Fibroblast of lung (primary cell): ENCODE measurements around the gene LRRC9. TPM values are rescaled to one million over a fixed set of nuclear protein-coding genes. Genes with fewer than 3 reads are reported as not detected.

Source experiments
- DNase-seq, 2 donors: peaks; one replicate each; pipeline versions ENCODE4 v3.0.0 to v3.0.0-alpha.2; 2010; ENCODE audit warnings: low read depth in 2 of 2
- H2AFZ ChIP-seq: 2 replicates; pipeline ENCODE4 v1.5.1; 2012; ENCODE audit warnings: low read length, control low read depth, inconsistent platforms
- H3K27ac ChIP-seq: 2 replicates; pipeline ENCODE4 v1.5.1; 2011; ENCODE audit warnings: low read length, control low read depth; ENCODE audit not compliant: insufficient read depth
- H3K27me3 ChIP-seq: 2 replicates; pipeline ENCODE4 v1.5.1; 2011; ENCODE audit warnings: mild to moderate bottlenecking, low read length; ENCODE audit not compliant: control insufficient read depth, insufficient read depth
- H3K36me3 ChIP-seq: 2 replicates; pipeline ENCODE4 v1.5.1; 2011; ENCODE audit warnings: low read length; ENCODE audit not compliant: control insufficient read depth, insufficient read depth
- H3K4me1 ChIP-seq: 2 replicates; pipeline ENCODE4 v1.5.1; 2011; ENCODE audit warnings: low read length; ENCODE audit not compliant: control insufficient read depth, insufficient read depth; ENCODE audit errors: extremely low read depth
- H3K4me2 ChIP-seq: 2 replicates; pipeline ENCODE4 v1.5.1; 2011; ENCODE audit warnings: low read length, control low read depth; ENCODE audit not compliant: insufficient read depth; ENCODE audit errors: extremely low read depth
- H3K4me3 ChIP-seq, 4 experiments: fragments of 200-600 bp in 1 of 4; sonication (generic) in 1 of 4; replicated peaks in 1 of 4; 2 replicates each; pipeline ENCODE4 v1.5.1; 2011 to 2016; ENCODE audit warnings: low read length in 4 of 4, low read depth in 3 of 4, mild to moderate bottlenecking in 3 of 4, control low read depth in 2 of 4, inconsistent platforms in 1 of 4, mixed read lengths in 1 of 4; ENCODE audit not compliant: insufficient read depth in 1 of 4; ENCODE audit errors: control extremely low read depth in 1 of 4
- H3K79me2 ChIP-seq: 2 replicates; pipeline ENCODE4 v1.5.1; 2012; ENCODE audit warnings: mild to moderate bottlenecking, low read length, inconsistent platforms; ENCODE audit not compliant: control insufficient read depth, insufficient read depth
- H3K9ac ChIP-seq: 2 replicates; pipeline ENCODE4 v1.5.1; 2011; ENCODE audit warnings: mild to moderate bottlenecking, low read length, control low read depth; ENCODE audit not compliant: insufficient read depth
- H3K9me3 ChIP-seq: 2 replicates; pipeline ENCODE4 v1.5.1; 2012; ENCODE audit warnings: low read depth, low read length; ENCODE audit not compliant: control insufficient read depth, insufficient read depth
- H4K20me1 ChIP-seq: 2 replicates; pipeline ENCODE4 v1.5.1; 2011; ENCODE audit warnings: low read length; ENCODE audit not compliant: control insufficient read depth, insufficient read depth; ENCODE audit errors: extremely low read depth
- EZH2 ChIP-seq: IDR thresholded peaks from 2 replicates; pipeline ENCODE4 v1.5.1; 2012; ENCODE audit warnings: low read length, control low read depth, mild to moderate bottlenecking; ENCODE audit errors: missing control alignments
- polyA plus RNA-seq, 2 donors: library from polyadenylated mRNA; depleted of rRNA in 1 of 2; stranded (reverse) in 1 of 2; unstranded in 1 of 2; fragments of >200 nt; gene quantifications; 2 replicates each; pipeline ENCODE4 v1.2.1, GENCODE V29; 2011 to 2012; ENCODE audit warnings: missing spikeins in 1 of 2
- total RNA-seq: library from RNA; depleted of rRNA; stranded (reverse); fragments of >200 nt; gene quantifications from 2 replicates; pipeline ENCODE4 v1.2.1, GENCODE V29; 2014
- TF ChIP-seq, protein P1 (sequence below), 2 donors: IDR thresholded peaks in 1 of 2; conservative IDR thresholded peaks in 1 of 2; 1 replicate in 1 of 2; 2 replicates in 1 of 2; pipeline ENCODE4 v1.5.1; 2011 to 2012; ENCODE audit warnings: low read length in 2 of 2, control low read depth in 1 of 2, inconsistent platforms in 1 of 2, low read depth in 1 of 2, mild to moderate bottlenecking in 1 of 2

LRRC9 gene
- total and polyA plus RNA-seq, 2 donors (not counting 1 experiment from before 2014, with no cell fraction given): not detected

- H3K9me3 ChIP-seq: no peaks in the 10 kb centered on the region
- H3K4me1 ChIP-seq: no peaks in the 10 kb centered on the region
- no peaks in the 10 kb centered on the region for H3K79me2 ChIP-seq
- no peak overlapping the region for H3K4me2 ChIP-seq
- H3K4me3 ChIP-seq: no peak overlapping the region
- no peaks in the 10 kb centered on the region for H3K27me3 ChIP-seq
- H3K9ac ChIP-seq: no peak overlapping the region
- H3K36me3 ChIP-seq: no peaks in the 10 kb centered on the region
- TF ChIP-seq, protein P1, sequence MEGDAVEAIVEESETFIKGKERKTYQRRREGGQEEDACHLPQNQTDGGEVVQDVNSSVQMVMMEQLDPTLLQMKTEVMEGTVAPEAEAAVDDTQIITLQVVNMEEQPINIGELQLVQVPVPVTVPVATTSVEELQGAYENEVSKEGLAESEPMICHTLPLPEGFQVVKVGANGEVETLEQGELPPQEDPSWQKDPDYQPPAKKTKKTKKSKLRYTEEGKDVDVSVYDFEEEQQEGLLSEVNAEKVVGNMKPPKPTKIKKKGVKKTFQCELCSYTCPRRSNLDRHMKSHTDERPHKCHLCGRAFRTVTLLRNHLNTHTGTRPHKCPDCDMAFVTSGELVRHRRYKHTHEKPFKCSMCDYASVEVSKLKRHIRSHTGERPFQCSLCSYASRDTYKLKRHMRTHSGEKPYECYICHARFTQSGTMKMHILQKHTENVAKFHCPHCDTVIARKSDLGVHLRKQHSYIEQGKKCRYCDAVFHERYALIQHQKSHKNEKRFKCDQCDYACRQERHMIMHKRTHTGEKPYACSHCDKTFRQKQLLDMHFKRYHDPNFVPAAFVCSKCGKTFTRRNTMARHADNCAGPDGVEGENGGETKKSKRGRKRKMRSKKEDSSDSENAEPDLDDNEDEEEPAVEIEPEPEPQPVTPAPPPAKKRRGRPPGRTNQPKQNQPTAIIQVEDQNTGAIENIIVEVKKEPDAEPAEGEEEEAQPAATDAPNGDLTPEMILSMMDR (conservative IDR thresholded peaks at IDR 0.05 in 1 of 2, IDR thresholded peaks at IDR 0.05 in 1 of 2; ENCODE audit: low read depth in 1 of 2, low read length in 2 of 2): peak in 1 of 2 donors; percentile 31
- TF ChIP-seq EZH2: no peak
- DNase-seq: peak; percentile 3 to 6
- no peak overlapping the region for H2AFZ ChIP-seq
- H3K27ac ChIP-seq: no peak overlapping the region
- no peaks in the 10 kb centered on the region for H4K20me1 ChIP-seq
These were observed 22.1 kb upstream of the LRRC9 start for GRCh38 chr14:59897757-59898383.

DNA sequence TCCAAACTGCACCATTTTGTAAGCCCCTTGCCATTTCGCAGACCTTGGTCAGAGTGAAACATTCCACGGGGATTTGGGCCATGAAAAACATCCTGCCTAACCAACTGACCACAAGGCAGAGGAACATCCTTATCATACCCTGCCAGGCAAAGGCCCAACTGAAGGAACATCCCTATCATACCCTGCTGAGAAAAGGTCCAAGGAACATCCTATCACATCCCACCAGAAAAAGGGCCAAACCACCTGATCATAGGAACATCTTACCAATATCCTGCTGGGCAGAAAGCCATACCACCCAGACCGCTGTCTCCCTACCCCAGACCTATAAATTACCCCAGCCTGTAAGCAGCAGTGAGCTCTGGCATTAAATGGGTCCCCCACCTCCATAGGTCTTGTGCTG, 19.4 kb upstream of the LRRC9 start:
- no peaks in the 10 kb centered on the region for H3K79me2 ChIP-seq
- TF ChIP-seq EZH2: no peak
- TF ChIP-seq, protein P1 (conservative IDR thresholded peaks at IDR 0.05 in 1 of 2, IDR thresholded peaks at IDR 0.05 in 1 of 2; ENCODE audit: low read depth in 1 of 2, low read length in 2 of 2): no peak

DNA sequence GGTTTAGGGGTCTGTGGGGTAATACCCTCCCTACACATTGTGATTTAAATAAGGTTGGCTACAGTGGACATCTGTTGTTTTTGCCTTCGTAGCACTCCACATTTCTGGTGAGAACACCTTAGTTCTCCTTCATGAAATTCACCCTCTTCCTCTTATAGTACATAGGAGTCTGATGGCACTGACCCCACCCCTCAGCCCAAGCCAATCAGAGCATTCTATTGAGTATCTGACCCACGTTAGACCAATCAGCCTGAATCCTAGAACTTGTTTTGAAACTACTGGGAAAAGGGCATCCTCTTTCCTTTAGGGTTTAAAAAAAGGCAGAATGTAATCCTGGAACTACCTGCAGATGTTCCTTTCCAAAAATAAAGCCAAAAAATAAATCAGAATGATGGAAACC, 15.8 kb upstream of the LRRC9 start:
- Histone ChIP-seq H3K27me3 (no peaks in the 10 kb centered on the region), H3K36me3 (no peaks in the 10 kb centered on the region), H3K27ac (no peak overlapping the region), H3K4me2 (no peak overlapping the region), H2AFZ (no peak overlapping the region), H3K4me3 (no peak overlapping the region), H3K4me1 (no peaks in the 10 kb centered on the region), H3K9ac (no peak overlapping the region), H3K79me2 (no peaks in the 10 kb centered on the region), H4K20me1 (no peaks in the 10 kb centered on the region), H3K9me3 (no peaks in the 10 kb centered on the region)
- DNase-seq: no peak
- no peak for TF ChIP-seq EZH2
- TF ChIP-seq, protein P1 (conservative IDR thresholded peaks at IDR 0.05 in 1 of 2, IDR thresholded peaks at IDR 0.05 in 1 of 2; ENCODE audit: low read depth in 1 of 2, low read length in 2 of 2): no peak

More for the DNA sequence above, 19.4 kb upstream of the LRRC9 start:
- Histone ChIP-seq H3K36me3 (no peaks in the 10 kb centered on the region), H3K4me3 (no peak overlapping the region), H3K4me2 (no peak overlapping the region), H4K20me1 (no peaks in the 10 kb centered on the region), H3K27ac (no peak overlapping the region), H3K4me1 (no peaks in the 10 kb centered on the region), H2AFZ (no peak overlapping the region), H3K27me3 (no peaks in the 10 kb centered on the region), H3K9me3 (no peaks in the 10 kb centered on the region), H3K9ac (no peak overlapping the region)
- DNase-seq: no peak
